NB4 (cell line): Measurements from ENCODE around the gene HAAO.

Experiments used
- MYC ChIP-seq: IDR thresholded peaks from 2 replicates; pipeline ENCODE4 v1.6.1; 2011; ENCODE audit warnings: low read depth, low read length
- POLR2A ChIP-seq: IDR thresholded peaks from 2 replicates; pipeline ENCODE4 v1.6.1; 2011; ENCODE audit warnings: mild to moderate bottlenecking; ENCODE audit not compliant: insufficient read length; ENCODE audit errors: extremely low read depth
- TF ChIP-seq, protein P1 (sequence below): IDR thresholded peaks from one replicate; pipeline ENCODE4 v1.5.1; 2012; ENCODE audit warnings: low read depth, low read length
- TF ChIP-seq, protein P2 (sequence below): IDR thresholded peaks from 2 replicates; pipeline ENCODE4 v1.6.1; 2011; ENCODE audit warnings: low read depth, low read length

DNA sequence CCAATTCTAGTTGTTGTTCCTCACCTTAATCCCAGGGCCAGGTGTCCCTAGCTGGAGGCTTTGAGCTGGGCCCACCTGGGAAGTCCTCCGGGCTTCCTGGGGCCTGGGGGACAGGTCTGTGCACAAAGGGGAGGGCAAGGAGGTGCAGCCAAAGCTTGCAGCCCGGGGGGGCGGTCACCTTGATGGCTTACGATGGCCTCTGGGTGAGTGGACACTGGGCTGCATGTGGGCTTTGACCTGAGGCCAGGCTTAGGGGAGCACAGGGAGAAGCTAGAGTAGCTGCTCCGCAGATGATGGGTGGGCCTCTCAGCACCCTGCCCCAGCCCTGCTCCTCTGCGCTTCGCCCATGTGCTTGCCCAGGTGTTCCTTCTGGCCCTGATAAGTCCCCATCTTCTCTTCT, 41.8 kb upstream of the HAAO start:
- TF ChIP-seq, protein P1, sequence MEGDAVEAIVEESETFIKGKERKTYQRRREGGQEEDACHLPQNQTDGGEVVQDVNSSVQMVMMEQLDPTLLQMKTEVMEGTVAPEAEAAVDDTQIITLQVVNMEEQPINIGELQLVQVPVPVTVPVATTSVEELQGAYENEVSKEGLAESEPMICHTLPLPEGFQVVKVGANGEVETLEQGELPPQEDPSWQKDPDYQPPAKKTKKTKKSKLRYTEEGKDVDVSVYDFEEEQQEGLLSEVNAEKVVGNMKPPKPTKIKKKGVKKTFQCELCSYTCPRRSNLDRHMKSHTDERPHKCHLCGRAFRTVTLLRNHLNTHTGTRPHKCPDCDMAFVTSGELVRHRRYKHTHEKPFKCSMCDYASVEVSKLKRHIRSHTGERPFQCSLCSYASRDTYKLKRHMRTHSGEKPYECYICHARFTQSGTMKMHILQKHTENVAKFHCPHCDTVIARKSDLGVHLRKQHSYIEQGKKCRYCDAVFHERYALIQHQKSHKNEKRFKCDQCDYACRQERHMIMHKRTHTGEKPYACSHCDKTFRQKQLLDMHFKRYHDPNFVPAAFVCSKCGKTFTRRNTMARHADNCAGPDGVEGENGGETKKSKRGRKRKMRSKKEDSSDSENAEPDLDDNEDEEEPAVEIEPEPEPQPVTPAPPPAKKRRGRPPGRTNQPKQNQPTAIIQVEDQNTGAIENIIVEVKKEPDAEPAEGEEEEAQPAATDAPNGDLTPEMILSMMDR, result no peak
- no peak for TF ChIP-seq POLR2A
- TF ChIP-seq, protein P2, sequence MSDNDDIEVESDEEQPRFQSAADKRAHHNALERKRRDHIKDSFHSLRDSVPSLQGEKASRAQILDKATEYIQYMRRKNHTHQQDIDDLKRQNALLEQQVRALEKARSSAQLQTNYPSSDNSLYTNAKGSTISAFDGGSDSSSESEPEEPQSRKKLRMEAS, result no peak
- no peak for TF ChIP-seq MYC
